GM23248 (cell line): Measurements from ENCODE around the gene HBB.

ENCODE experiments used
- EZH2 ChIP-seq: fragments of 200-600 bp; sonication (generic); IDR thresholded peaks from 2 replicates; pipeline ENCODE4 v1.6.1; 2018; ENCODE audit warnings: antibody characterized with exemption, mild to moderate bottlenecking; ENCODE audit not compliant: insufficient read depth, poor library complexity, severe bottlenecking
- EZH2phosphoT487 ChIP-seq: fragments of 200-600 bp; sonication (generic); IDR thresholded peaks from 2 replicates; pipeline ENCODE4 v1.6.1; 2018; ENCODE audit warnings: antibody characterized with exemption, moderate library complexity, mild to moderate bottlenecking, low read depth; ENCODE audit not compliant: insufficient read depth

DNA sequence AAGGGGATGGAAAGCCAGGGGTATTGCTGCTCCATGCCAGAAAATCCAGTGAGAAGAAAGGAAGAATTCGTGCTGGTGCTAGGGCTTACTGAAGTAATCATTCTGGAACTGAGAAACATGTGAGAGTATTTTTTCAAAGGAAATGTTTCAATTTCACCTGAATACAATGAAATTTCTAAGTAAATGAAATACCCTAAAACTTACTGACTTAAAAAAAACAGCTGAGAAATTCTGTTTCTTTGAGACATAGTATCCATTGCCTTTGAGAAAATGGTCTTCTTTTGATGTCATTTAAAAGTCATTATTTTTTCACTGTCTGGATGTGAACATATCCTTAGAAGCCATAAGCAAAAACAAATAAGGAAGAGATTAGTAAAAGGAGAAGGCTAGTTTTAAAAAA is 26.3 kb downstream of the HBB start, which contains the start of gene OR51V1:
- TF ChIP-seq EZH2: no peak
- no peak for TF ChIP-seq EZH2phosphoT487
